ENCODE measurements around the gene UBR3. TPM values are rescaled to one million over a fixed set of nuclear protein-coding genes. Genes with fewer than 3 reads are reported as not detected.
A peak's percentile ranks its signal among the peaks of the same experiment; 100 is the strongest.

UBR3 gene
- polyA plus RNA-seq, 2 of the 4 experiments (the other 2 are of a cell fraction) = 11.0 to 23.1 TPM

GRCh38 chr2:169828141-169828811 lies 1.0 kb downstream of the UBR3 start:
- under 1% methylated on average over 11 of the region's 13 CpGs for WGBS (ENCODE audit: missing lambda C conversion rate)
- TF ChIP-seq GATA3 (IDR thresholded peaks at IDR 0.05; ENCODE audit: borderline replicate concordance) (no peak), BHLHE40 (IDR thresholded peaks at IDR 0.05; ENCODE audit: low read depth, low read length) (no peak), TP53 (CRISPR knock-in tag; IDR thresholded peaks at IDR 0.05) (no peak), HOXB13 (CRISPR knock-in tag; IDR thresholded peaks at IDR 0.05; ENCODE audit: low read depth) (no peak), ZNF302 (CRISPR knock-in tag; IDR thresholded peaks at IDR 0.05) (no peak), HDAC2 (IDR thresholded peaks at IDR 0.05) (no peak), HEYL (CRISPR knock-in tag; IDR thresholded peaks at IDR 0.05) (no peak), NPAS2 (CRISPR knock-in tag; IDR thresholded peaks at IDR 0.05; ENCODE audit: borderline replicate concordance) (no peak), ZSCAN20 (CRISPR knock-in tag; IDR thresholded peaks at IDR 0.05) (no peak), KDM1A (IDR thresholded peaks at IDR 0.05; ENCODE audit: low read depth) (no peak), PHF8 (IDR thresholded peaks at IDR 0.05; ENCODE audit: borderline replicate concordance, low read depth) (no peak), JUN (IDR thresholded peaks at IDR 0.05) (no peak), KDM5A (IDR thresholded peaks at IDR 0.05) (no peak), FOSB (CRISPR knock-in tag; IDR thresholded peaks at IDR 0.05) (no peak), ATOH8 (CRISPR knock-in tag; IDR thresholded peaks at IDR 0.05; ENCODE audit: low read depth) (no peak), FOSL2 (IDR thresholded peaks at IDR 0.05) (no peak), FOSL2 (CRISPR knock-in tag; IDR thresholded peaks at IDR 0.05) (no peak), REST (IDR thresholded peaks at IDR 0.05) (no peak), CBX8 (IDR thresholded peaks at IDR 0.05) (no peak), ELK1 (IDR thresholded peaks at IDR 0.05; ENCODE audit: low read depth, low read length) (no peak)
- no peak for FAIRE-seq
- peaks cover 16% of the 10 kb centered on the region for H3K4me1 ChIP-seq
- POLR2A ChIA-PET = no interaction called here
- CTCF ChIA-PET = interaction anchor here (0.8 to 2.7 kb wide), 6 partner anchors 49 to 104 kb away, joined by 3 to 11 read pairs (median 4); no protein-coding TSS in a partner anchor
- peak; percentile 21 to 25; a peak in 5 of 6 replicates for ATAC-seq
- H3K4me2 ChIP-seq = peak overlapping the region; percentile 98
- peak in 1 of 2 experiments; percentile 32 for DNase-seq (ENCODE audit: low read depth in 1 of 2, low spot score in 1 of 2)
- H3K27ac ChIP-seq = peak overlapping the region; percentile 91
- peak overlapping the region; percentile 90 for H3K4me3 ChIP-seq
- H3K9me3 ChIP-seq = no peaks in the 10 kb centered on the region

- no peaks in the 10 kb centered on the region for H3K9me3 ChIP-seq
- POLR2A ChIA-PET = no interaction called here
- CTCF ChIA-PET = interaction anchor here (1.1 kb wide), 1 partner anchor 15 kb away, joined by 3 read pairs; no protein-coding TSS in a partner anchor
- no peak for DNase-seq (ENCODE audit: low read depth in 1 of 2, low spot score in 1 of 2)
- 100% methylated on average over 1 of the region's 1 CpG for WGBS (ENCODE audit: missing lambda C conversion rate)
- ATAC-seq = no peak
- no peak overlapping the region for H3K4me3 ChIP-seq
- FAIRE-seq = no peak
- no peak for TF ChIP-seq JUN (IDR thresholded peaks at IDR 0.05)
- TF ChIP-seq FOSB (CRISPR knock-in tag; IDR thresholded peaks at IDR 0.05) = no peak
- TF ChIP-seq REST (IDR thresholded peaks at IDR 0.05) = no peak
- TF ChIP-seq EHF (CRISPR knock-in tag; IDR thresholded peaks at IDR 0.05) = no peak
- no peak for TF ChIP-seq JUNB (IDR thresholded peaks at IDR 0.05)
- TF ChIP-seq USF2 (IDR thresholded peaks at IDR 0.05) = no peak
- TF ChIP-seq PHF8 (IDR thresholded peaks at IDR 0.05; ENCODE audit: borderline replicate concordance, low read depth) = no peak
- TF ChIP-seq CBX8 (IDR thresholded peaks at IDR 0.05) = no peak
- no peak for TF ChIP-seq KDM1A (IDR thresholded peaks at IDR 0.05; ENCODE audit: low read depth)
- no peak overlapping the region for H3K27ac ChIP-seq
- H3K4me1 ChIP-seq = no peaks in the 10 kb centered on the region
- H3K4me2 ChIP-seq = no peak overlapping the region
Observed at GRCh38 chr2:169834401-169834800, 7.1 kb downstream of the UBR3 start.
